ENCODE measurements around the gene TMIGD2. TPM values are rescaled to one million over a fixed set of nuclear protein-coding genes. Genes with fewer than 3 reads are reported as not detected.

TMIGD2 gene
- total and polyA plus RNA-seq, 5 donors from 2014 or later = 4.8 to 17.1 (median 5.4) TPM

DNA sequence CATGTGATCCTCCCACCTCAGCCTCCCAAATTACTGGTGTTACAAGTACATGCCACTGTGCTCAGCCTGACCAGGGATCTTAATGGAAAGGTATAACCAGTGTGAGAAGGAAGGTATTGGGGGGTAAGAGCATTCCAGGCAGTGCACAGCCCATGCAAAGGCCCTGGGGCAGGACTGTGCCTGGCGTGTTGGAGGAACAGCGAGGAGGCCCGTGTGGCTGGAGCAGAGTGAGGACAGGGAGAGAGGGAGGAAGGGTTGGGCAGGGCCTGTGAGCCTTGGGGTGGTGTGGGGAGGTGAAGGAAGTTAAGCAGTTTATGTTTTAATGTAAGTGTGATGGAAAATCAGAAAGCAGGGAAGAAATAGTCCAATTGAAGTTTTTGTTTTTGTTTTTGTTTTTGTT lies 1.6 kb downstream of the TMIGD2 start:
- Histone ChIP-seq H3K4me1 (ENCODE audit: control insufficient read depth, insufficient read depth, low read length, poor library complexity, severe bottlenecking) (peaks cover 15% of the 10 kb centered on the region), H3K36me3 (ENCODE audit: control insufficient read depth, insufficient read depth, low read length) (no peaks in the 10 kb centered on the region), H3K27me3 (ENCODE audit: control insufficient read depth, insufficient read depth, low read length) (no peaks in the 10 kb centered on the region), H3K4me3 (ENCODE audit: low read depth, low read length) (no peak overlapping the region), H3K27ac (ENCODE audit: insufficient read depth, low read length, poor library complexity, severe bottlenecking) (no peak overlapping the region), H3K9me3 (ENCODE audit: control insufficient read depth in 2 of 2, low read length in 2 of 2) (no peaks in the 10 kb centered on the region)
- peak overlapping the region in 1 of 3 donors; percentile 83 for H3K27ac Mint-ChIP-seq
- ATAC-seq (ENCODE audit: low read depth in 2 of 2) = no peak
- no peak for DNase-seq
- peaks cover 6% of the 10 kb centered on the region for H3K27me3 Mint-ChIP-seq
- peak overlapping the region in 3 of 4 donors; percentile 56 to 91 (median 91) for H3K4me3 Mint-ChIP-seq
- H3K36me3 Mint-ChIP-seq = no peaks in the 10 kb centered on the region
- H3K9me3 Mint-ChIP-seq = peaks cover 0 to 2% (median 0%) of the 10 kb centered on the region in 7 donors
- H3K4me1 Mint-ChIP-seq = peaks cover 0 to 49% (median 11%) of the 10 kb centered on the region in 4 donors

DNA sequence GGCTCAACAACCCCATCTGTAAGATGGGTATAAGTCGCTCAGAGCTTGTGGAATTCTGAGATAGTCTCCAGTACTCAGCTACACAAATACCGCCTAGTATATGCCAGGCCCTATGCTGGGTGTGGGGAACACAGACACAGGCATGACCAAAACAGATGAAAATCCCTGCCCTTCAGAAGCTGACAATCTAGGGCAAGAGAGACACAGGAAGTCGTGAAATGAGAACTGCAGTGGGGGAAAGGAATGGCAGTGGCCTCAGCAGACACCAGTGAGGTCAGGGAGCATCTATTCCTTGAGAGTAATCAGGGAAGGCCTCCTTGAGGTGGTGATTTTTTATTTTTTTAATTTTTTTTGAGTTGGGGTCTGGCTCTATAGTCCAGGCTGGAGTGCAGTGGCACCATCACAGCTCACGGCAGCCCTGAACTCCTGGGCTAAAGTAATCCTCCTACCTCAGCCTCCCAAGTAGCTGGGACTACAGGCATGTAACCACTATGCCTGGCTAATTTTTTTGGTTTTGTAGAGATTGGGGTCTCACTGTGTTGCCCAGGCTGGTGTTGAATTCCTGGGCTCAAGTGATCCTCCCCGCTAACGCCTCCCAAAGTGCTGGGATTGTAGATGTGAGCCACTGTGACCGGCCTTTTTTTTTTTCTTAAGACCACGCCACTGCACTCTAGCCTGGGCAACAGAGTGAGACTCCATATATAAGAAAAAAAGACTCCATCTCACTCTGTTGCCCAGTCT lies 3.2 kb downstream of the TMIGD2 start:
- Mint-ChIP-seq H3K27me3 (peaks cover 4% of the 10 kb centered on the region), H3K4me1 (peaks cover 0 to 41% (median 11%) of the 10 kb centered on the region in 4 donors), H3K27ac (peak overlapping the region in 2 of 3 donors; percentile 50 to 65), H3K36me3 (no peaks in the 10 kb centered on the region), H3K9me3 (peaks cover 0 to 2% (median 0%) of the 10 kb centered on the region in 7 donors), H3K4me3 (peak overlapping the region in 2 of 4 donors; percentile 60 to 75)
- H3K4me3 ChIP-seq (ENCODE audit: low read depth, low read length) = no peak overlapping the region
- H3K4me1 ChIP-seq (ENCODE audit: control insufficient read depth, insufficient read depth, low read length, poor library complexity, severe bottlenecking) = peaks cover 8% of the 10 kb centered on the region
- H3K36me3 ChIP-seq (ENCODE audit: control insufficient read depth, insufficient read depth, low read length) = no peaks in the 10 kb centered on the region
- no peaks in the 10 kb centered on the region for H3K9me3 ChIP-seq (ENCODE audit: control insufficient read depth in 2 of 2, low read length in 2 of 2)
- no peaks in the 10 kb centered on the region for H3K27me3 ChIP-seq (ENCODE audit: control insufficient read depth, insufficient read depth, low read length)
- ATAC-seq (ENCODE audit: low read depth in 2 of 2) (no peak), DNase-seq (peak in 1 of 3 donors; percentile 26)
- H3K27ac ChIP-seq (ENCODE audit: insufficient read depth, low read length, poor library complexity, severe bottlenecking) = no peak overlapping the region

DNA sequence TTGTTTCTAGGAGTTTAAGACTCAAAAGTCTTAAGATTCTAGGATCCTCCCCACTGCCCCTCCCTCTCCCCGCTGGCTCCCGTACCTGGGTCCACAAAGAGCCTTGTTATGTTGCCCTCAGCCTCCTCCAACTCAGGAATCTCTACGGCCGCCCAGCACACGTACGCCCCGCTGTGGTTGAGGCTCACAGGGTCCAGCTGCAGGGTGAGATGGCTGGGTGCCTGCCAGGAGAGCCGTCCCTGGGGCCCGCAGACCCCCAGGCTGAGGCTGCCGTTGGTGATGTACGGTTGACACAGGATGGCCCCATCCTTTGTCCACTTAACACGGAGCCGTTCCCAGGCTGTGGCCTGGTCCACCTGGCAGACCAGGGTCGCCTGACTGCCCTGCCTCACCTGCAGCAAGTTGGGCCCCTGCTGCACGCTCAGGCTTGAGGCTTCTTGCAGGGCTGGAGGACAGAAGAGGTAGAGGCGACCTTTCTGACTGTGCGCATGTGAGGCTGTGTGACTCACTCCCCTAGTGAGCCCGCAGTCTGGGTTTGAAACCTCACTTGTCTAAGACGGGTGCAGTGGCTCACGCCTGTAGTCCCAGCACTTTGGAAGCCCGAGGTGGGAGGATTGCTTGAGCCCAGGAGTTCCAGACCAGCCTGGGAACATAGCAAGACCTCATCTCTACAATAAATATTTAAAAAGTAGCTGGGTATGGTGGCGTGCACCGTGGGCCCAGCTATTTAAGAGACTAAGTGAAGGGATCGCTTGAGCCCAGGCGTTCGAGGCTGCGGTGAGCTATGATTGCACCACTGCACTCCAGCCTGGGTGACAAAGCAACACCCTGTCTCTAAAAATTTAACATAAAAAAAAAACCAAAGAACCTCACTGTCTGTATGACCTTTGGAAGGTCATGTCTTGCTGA lies 4.0 kb downstream of the TMIGD2 start:
- H3K27me3 Mint-ChIP-seq = peaks cover 4% of the 10 kb centered on the region
- no peak overlapping the region for H3K27ac ChIP-seq (ENCODE audit: insufficient read depth, low read length, poor library complexity, severe bottlenecking)
- peak overlapping the region in 1 of 4 donors; percentile 75 for H3K4me3 Mint-ChIP-seq
- H3K27ac Mint-ChIP-seq = peak overlapping the region; percentile 32 to 65 (median 50)
- H3K4me3 ChIP-seq (ENCODE audit: low read depth, low read length) = no peak overlapping the region
- no peaks in the 10 kb centered on the region for H3K36me3 ChIP-seq (ENCODE audit: control insufficient read depth, insufficient read depth, low read length)
- no peak for DNase-seq
- peak in 1 of 2 donors; percentile 31 for ATAC-seq (ENCODE audit: low read depth in 2 of 2)
- H3K27me3 ChIP-seq (ENCODE audit: control insufficient read depth, insufficient read depth, low read length) = no peaks in the 10 kb centered on the region
- H3K9me3 ChIP-seq (ENCODE audit: control insufficient read depth in 2 of 2, low read length in 2 of 2) = no peaks in the 10 kb centered on the region
- peaks cover 0 to 2% (median 0%) of the 10 kb centered on the region in 7 donors for H3K9me3 Mint-ChIP-seq
- H3K36me3 Mint-ChIP-seq = no peaks in the 10 kb centered on the region
- peaks cover 5% of the 10 kb centered on the region for H3K4me1 ChIP-seq (ENCODE audit: control insufficient read depth, insufficient read depth, low read length, poor library complexity, severe bottlenecking)
- H3K4me1 Mint-ChIP-seq = peaks cover 0 to 34% (median 11%) of the 10 kb centered on the region in 4 donors

DNA sequence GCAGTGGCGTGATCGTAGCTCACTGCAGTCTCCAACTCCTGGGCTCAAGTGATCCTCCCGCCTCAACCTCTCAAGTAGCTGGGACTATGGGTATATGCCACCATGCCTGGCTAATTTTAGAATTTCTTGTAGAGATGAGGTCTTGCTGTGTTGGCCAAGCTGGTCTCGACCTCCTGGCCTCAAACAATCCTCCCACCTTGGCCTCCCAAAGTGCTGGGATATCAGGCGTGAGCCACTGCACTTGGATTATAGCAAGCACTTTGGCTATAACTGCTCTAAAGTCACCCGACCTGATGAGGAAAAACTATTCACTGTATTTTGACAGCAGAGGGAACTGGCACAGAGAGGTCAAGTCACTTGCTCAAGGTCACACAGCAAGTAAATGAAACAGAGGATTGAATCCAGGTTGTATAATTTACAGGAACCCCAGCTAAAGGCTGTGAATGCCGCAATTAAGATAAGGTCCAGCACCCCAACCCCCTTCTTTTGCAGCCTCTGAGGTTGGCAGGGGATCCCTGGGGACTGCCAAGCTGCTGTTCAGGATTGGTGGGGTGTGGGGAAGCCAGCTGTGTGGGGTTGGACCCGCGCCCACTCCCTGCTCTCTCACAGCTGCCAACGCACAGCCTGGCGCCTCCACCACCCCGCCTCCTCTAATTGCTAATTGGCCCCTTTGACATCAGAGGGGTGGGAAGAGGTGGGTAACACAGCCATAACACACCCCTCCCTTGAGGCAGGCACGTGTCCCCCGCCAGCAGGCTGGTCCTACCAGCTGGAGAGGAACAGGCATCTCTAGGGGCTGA lies 6.0 kb downstream of the TMIGD2 start:
- Mint-ChIP-seq H3K4me3 (no peak overlapping the region), H3K4me1 (peaks cover 0 to 16% (median 4%) of the 10 kb centered on the region in 4 donors), H3K36me3 (no peaks in the 10 kb centered on the region), H3K9me3 (peaks cover 0 to 2% (median 0%) of the 10 kb centered on the region in 7 donors), H3K27me3 (peaks cover 4% of the 10 kb centered on the region), H3K27ac (no peak overlapping the region)
- no peaks in the 10 kb centered on the region for H3K36me3 ChIP-seq (ENCODE audit: control insufficient read depth, insufficient read depth, low read length)
- no peak for DNase-seq
- no peak overlapping the region for H3K4me3 ChIP-seq (ENCODE audit: low read depth, low read length)
- no peaks in the 10 kb centered on the region for H3K27me3 ChIP-seq (ENCODE audit: control insufficient read depth, insufficient read depth, low read length)
- H3K27ac ChIP-seq (ENCODE audit: insufficient read depth, low read length, poor library complexity, severe bottlenecking) = no peak overlapping the region
- H3K9me3 ChIP-seq (ENCODE audit: control insufficient read depth in 2 of 2, low read length in 2 of 2) = no peaks in the 10 kb centered on the region
- ATAC-seq (ENCODE audit: low read depth in 2 of 2) = no peak
- H3K4me1 ChIP-seq (ENCODE audit: control insufficient read depth, insufficient read depth, low read length, poor library complexity, severe bottlenecking) = no peaks in the 10 kb centered on the region

DNA sequence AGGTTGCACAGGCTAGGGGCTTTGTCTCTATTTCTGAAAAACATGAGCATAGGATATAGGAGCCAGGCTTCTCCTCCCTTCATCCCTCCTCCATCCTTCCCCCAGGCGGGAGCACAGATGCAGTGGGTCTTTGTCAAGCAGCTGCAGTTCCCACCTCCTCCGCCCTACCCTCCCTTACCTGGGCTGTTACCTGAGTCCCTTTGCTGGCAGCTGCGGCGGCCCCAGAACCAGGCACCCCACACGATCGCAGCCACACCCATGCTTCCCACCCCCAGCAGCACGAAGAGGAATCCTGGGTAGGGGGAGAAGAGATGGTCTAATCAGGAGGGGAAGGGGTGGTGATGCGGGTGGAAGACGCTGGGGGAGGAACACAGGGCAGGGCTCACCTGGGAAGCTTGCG lies 7.8 kb downstream of the TMIGD2 start:
- Mint-ChIP-seq H3K27ac (peak overlapping the region in 1 of 3 donors; percentile 36), H3K4me3 (no peak overlapping the region), H3K9me3 (peaks cover 0 to 2% (median 0%) of the 10 kb centered on the region in 7 donors), H3K27me3 (peaks cover 4% of the 10 kb centered on the region), H3K4me1 (peaks cover 0 to 6% (median 4%) of the 10 kb centered on the region in 4 donors), H3K36me3 (no peaks in the 10 kb centered on the region)
- no peaks in the 10 kb centered on the region for H3K4me1 ChIP-seq (ENCODE audit: control insufficient read depth, insufficient read depth, low read length, poor library complexity, severe bottlenecking)
- H3K36me3 ChIP-seq (ENCODE audit: control insufficient read depth, insufficient read depth, low read length) = no peaks in the 10 kb centered on the region
- no peak for DNase-seq
- H3K27ac ChIP-seq (ENCODE audit: insufficient read depth, low read length, poor library complexity, severe bottlenecking) = no peak overlapping the region
- no peaks in the 10 kb centered on the region for H3K9me3 ChIP-seq (ENCODE audit: control insufficient read depth in 2 of 2, low read length in 2 of 2)
- no peak for ATAC-seq (ENCODE audit: low read depth in 2 of 2)
- H3K4me3 ChIP-seq (ENCODE audit: low read depth, low read length) = no peak overlapping the region
- no peaks in the 10 kb centered on the region for H3K27me3 ChIP-seq (ENCODE audit: control insufficient read depth, insufficient read depth, low read length)

DNA sequence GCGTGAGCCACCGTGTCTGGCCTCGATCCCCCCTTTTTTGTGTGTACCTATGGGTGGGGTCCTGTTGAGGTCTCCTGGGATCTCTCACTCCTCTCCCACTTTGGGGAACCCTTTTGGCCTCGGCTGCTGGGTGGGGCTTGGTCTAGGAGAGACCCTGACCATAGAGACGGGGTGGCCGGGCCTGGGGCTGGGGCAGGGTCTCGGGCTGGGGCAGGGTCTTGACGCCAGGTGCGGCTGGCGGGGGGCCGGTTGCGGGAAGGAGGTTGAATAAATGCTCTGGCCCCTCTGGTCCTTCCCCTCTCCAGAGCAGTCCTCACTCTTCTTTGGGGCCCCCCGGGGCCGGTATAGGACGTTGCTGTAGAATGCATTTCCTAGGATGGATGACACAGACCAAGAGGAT lies 9.7 kb downstream of the TMIGD2 start:
- Histone ChIP-seq H3K9me3 (ENCODE audit: control insufficient read depth in 2 of 2, low read length in 2 of 2) (no peaks in the 10 kb centered on the region), H3K4me1 (ENCODE audit: control insufficient read depth, insufficient read depth, low read length, poor library complexity, severe bottlenecking) (no peaks in the 10 kb centered on the region), H3K27me3 (ENCODE audit: control insufficient read depth, insufficient read depth, low read length) (no peaks in the 10 kb centered on the region), H3K27ac (ENCODE audit: insufficient read depth, low read length, poor library complexity, severe bottlenecking) (no peak overlapping the region), H3K36me3 (ENCODE audit: control insufficient read depth, insufficient read depth, low read length) (no peaks in the 10 kb centered on the region), H3K4me3 (ENCODE audit: low read depth, low read length) (no peak overlapping the region)
- ATAC-seq (ENCODE audit: low read depth in 2 of 2) (no peak), DNase-seq (no peak)
- H3K4me3 Mint-ChIP-seq = no peak overlapping the region
- H3K9me3 Mint-ChIP-seq = peaks cover 0 to 1% (median 0%) of the 10 kb centered on the region in 7 donors
- no peaks in the 10 kb centered on the region for H3K4me1 Mint-ChIP-seq
- H3K27me3 Mint-ChIP-seq = peaks cover 4% of the 10 kb centered on the region
- H3K36me3 Mint-ChIP-seq = no peaks in the 10 kb centered on the region
- H3K27ac Mint-ChIP-seq = no peak overlapping the region

DNA sequence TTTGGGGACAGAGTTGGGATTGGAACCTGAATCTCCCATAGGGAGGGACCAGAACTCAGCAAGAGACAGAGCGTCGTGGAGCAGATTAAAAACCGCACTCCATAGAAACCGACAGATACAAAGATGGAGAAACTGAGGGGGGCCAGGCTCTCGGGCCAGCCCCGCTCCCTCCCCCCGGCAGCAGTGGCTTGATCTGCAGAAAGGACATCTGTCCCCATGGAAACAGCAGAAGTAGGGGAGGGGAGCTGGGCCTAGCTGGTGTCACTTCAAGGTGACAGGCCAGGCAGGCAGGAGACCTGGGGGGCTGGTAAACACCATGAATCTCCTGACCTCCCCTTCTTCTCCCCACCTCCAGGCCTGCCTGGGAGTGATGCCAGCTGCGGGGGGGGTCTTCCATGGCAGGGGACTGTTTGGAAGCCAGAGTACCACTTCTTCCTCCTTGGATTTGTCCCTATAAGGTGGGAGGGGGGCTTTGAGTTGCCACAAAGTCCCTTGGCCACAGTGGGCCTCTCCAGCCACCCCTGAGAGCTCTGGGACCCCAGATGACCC lies 10.9 kb downstream of the TMIGD2 start:
- Mint-ChIP-seq H3K4me1 (no peaks in the 10 kb centered on the region), H3K9me3 (no peaks in the 10 kb centered on the region), H3K27ac (no peak overlapping the region), H3K27me3 (peaks cover 6% of the 10 kb centered on the region), H3K36me3 (no peaks in the 10 kb centered on the region), H3K4me3 (no peak overlapping the region)
- no peaks in the 10 kb centered on the region for H3K36me3 ChIP-seq (ENCODE audit: control insufficient read depth, insufficient read depth, low read length)
- ATAC-seq (ENCODE audit: low read depth in 2 of 2) (no peak), DNase-seq (no peak)
- no peak overlapping the region for H3K27ac ChIP-seq (ENCODE audit: insufficient read depth, low read length, poor library complexity, severe bottlenecking)
- H3K4me3 ChIP-seq (ENCODE audit: low read depth, low read length) = no peak overlapping the region
- H3K4me1 ChIP-seq (ENCODE audit: control insufficient read depth, insufficient read depth, low read length, poor library complexity, severe bottlenecking) = no peaks in the 10 kb centered on the region
- H3K9me3 ChIP-seq (ENCODE audit: control insufficient read depth in 2 of 2, low read length in 2 of 2) = no peaks in the 10 kb centered on the region
- H3K27me3 ChIP-seq (ENCODE audit: control insufficient read depth, insufficient read depth, low read length) = no peaks in the 10 kb centered on the region

Data from CD4-positive, CD25-positive, alpha-beta regulatory T cell (primary cell).